Adrenal gland (tissue), 19 donors: ENCODE data around the gene VPS13D. TPM values are rescaled to one million over a fixed set of nuclear protein-coding genes. Genes with fewer than 3 reads are reported as not detected.

ENCODE experiments used
- DNase-seq, 7 donors: peaks; one replicate each; pipeline ENCODE4 v3.0.0-alpha.2; 2019 to 2020
- H3K27ac ChIP-seq, 5 donors: fragments of 200-600 bp; sonication (generic) in 4 of 5; 1 replicate in 3 of 5; 2 replicates in 2 of 5; pipeline versions ENCODE4 v1.5.1 to v1.8.0; 2016 to 2020; ENCODE audit warnings: mild to moderate bottlenecking in 1 of 5
- H3K27me3 ChIP-seq: fragments of 200-600 bp; 2 replicates; pipeline ENCODE4 v1.8.0; 2021
- H3K36me3 ChIP-seq, 2 donors: fragments of 200-600 bp; replicated peaks in 1 of 2; 1 replicate in 1 of 2; 2 replicates in 1 of 2; pipeline versions ENCODE4 v1.5.1 to v1.8.0; 2018 to 2022
- H3K4me1 ChIP-seq, 2 donors: fragments of 200-600 bp; replicated peaks in 1 of 2; 1 replicate in 1 of 2; 2 replicates in 1 of 2; pipeline versions ENCODE4 v1.5.1 to v1.8.0; 2018 to 2021
- H3K4me3 ChIP-seq, 4 donors: fragments of 200-600 bp; sonication (generic) in 3 of 4; one replicate each; pipeline ENCODE4 v1.5.1; 2016 to 2018
- H3K9me3 ChIP-seq, 3 donors: fragments of 200-600 bp; sonication (generic) in 1 of 3; replicated peaks in 1 of 3; 1 replicate in 2 of 3; 2 replicates in 1 of 3; pipeline versions ENCODE4 v1.5.1 to v1.8.0; 2016 to 2021
- POLR2A ChIP-seq, 2 donors: fragments of 450-650 bp; IDR thresholded peaks; one replicate each; pipeline ENCODE4 v1.6.1; 2017; ENCODE audit warnings: antibody characterized with exemption in 2 of 2, mild to moderate bottlenecking in 2 of 2, moderate library complexity in 1 of 2
- WGBS, 4 donors: extraction: QIAGEN DNeasy Blood & Tissue Kit in 2 of 4; methylation state at CpG; one replicate each; pipeline versions ENCODE4 v1.1.5 to v1.1.7; 2013 to 2017; 5-methylcytosine and 5-hydroxymethylcytosine counted together
- intact Hi-C, 2 donors: fragments of 100-400 bp; cut with DNase I; formaldehyde crosslinking; loops; one replicate each; pipeline versions ENCODE4 v1.14.1 to v1.15.0; 2022 to 2023
- long read RNA-seq, 10 donors: library from polyadenylated mRNA in 3 of 10; unstranded in 2 of 10; stranded (forward) in 1 of 10; transcript quantifications; one replicate each; pipeline ENCODE4 v2.0.0 and lab custom pipeline, GENCODE V29; 2021 to 2026
- polyA plus RNA-seq, 3 donors: library from polyadenylated mRNA; stranded (reverse); fragments of 200-250 nt in 2 of 3; fragments of 350-450 nt in 1 of 3; fragmentation: Illumina TruSeq in 1 of 3; extraction: RNeasy Lipid Tissue Mini Kit (QIAGEN cat#74804) in 1 of 3; gene quantifications; one replicate each; pipeline ENCODE4 v1.2.3, GENCODE V29; 2013 to 2014
- total RNA-seq, 9 donors: library from RNA; depleted of rRNA in 4 of 9; stranded (reverse); fragments of >200 nt in 4 of 9; fragments of 120-200 nt in 1 of 9; fragmentation: NEBNext Ultra II Directional in 1 of 9; extraction: Animal tissue kit (Norgen Biotek cat#: 25700) in 1 of 9; gene quantifications; one replicate each; pipeline versions ENCODE4 v1.1.0 to v1.2.4, GENCODE V29; 2013 to 2023
- TF ChIP-seq, protein P1 (sequence below), 6 experiments: fragments of 450-650 bp in 4 of 6; fragments of 200-600 bp in 2 of 6; sonication (generic) in 1 of 6; IDR thresholded peaks; 1 replicate in 5 of 6; 2 replicates in 1 of 6; pipeline versions ENCODE4 v1.5.1 to v1.8.0; 2016 to 2021; ENCODE audit warnings: antibody characterized with exemption in 6 of 6, mild to moderate bottlenecking in 2 of 6, moderate library complexity in 1 of 6
- donor health status: healthy with polysubstance abuse.
- donor health status: Bipolar disorder and iron deficiency.
- donor health status: DM: yes; HTN: yes; CAD: no.
- donor health status: DM: no; HTN: no; CAD: no.
- donor health status: DM: no; HTN: no; CAD: no.
- donor health status: DM: yes; HTN: yes; CAD: no.

VPS13D gene, protein sequence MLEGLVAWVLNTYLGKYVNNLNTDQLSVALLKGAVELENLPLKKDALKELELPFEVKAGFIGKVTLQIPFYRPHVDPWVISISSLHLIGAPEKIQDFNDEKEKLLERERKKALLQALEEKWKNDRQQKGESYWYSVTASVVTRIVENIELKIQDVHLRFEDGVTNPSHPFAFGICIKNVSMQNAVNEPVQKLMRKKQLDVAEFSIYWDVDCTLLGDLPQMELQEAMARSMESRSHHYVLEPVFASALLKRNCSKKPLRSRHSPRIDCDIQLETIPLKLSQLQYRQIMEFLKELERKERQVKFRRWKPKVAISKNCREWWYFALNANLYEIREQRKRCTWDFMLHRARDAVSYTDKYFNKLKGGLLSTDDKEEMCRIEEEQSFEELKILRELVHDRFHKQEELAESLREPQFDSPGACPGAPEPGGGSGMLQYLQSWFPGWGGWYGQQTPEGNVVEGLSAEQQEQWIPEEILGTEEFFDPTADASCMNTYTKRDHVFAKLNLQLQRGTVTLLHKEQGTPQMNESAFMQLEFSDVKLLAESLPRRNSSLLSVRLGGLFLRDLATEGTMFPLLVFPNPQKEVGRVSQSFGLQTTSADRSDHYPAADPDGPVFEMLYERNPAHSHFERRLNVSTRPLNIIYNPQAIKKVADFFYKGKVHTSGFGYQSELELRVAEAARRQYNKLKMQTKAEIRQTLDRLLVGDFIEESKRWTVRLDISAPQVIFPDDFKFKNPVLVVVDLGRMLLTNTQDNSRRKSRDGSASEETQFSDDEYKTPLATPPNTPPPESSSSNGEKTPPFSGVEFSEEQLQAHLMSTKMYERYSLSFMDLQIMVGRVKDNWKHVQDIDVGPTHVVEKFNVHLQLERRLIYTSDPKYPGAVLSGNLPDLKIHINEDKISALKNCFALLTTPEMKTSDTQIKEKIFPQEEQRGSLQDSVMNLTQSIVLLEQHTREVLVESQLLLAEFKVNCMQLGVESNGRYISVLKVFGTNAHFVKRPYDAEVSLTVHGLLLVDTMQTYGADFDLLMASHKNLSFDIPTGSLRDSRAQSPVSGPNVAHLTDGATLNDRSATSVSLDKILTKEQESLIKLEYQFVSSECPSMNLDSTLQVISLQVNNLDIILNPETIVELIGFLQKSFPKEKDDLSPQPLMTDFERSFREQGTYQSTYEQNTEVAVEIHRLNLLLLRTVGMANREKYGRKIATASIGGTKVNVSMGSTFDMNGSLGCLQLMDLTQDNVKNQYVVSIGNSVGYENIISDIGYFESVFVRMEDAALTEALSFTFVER (N-terminal part only)
- total RNA-seq: 10 to 100 TPM; 23.3 to 62.3 (median 42.9) TPM
- polyA plus RNA-seq: 10 to 100 TPM; 17.0 to 23.3 (median 23.2) TPM
- long read RNA-seq, donor 1: 0 reads
- long read RNA-seq, donor 2: 0 reads
- long read RNA-seq, donor 3: 0 reads
- long read RNA-seq, donor 4, partial matches to known transcripts: 4 of 6 reads
- long read RNA-seq, donor 4, other reads (novel, unspliced or antisense): 2 of 6 reads
- long read RNA-seq, donor 5, partial matches to known transcripts: 5 of 7 reads
- long read RNA-seq, donor 5, other reads (novel, unspliced or antisense): 2 of 7 reads
- long read RNA-seq, donor 6, partial matches to known transcripts: 1 of 4 reads
- long read RNA-seq, donor 6, other reads (novel, unspliced or antisense): 3 of 4 reads
- long read RNA-seq, donor 7: 0 reads
- long read RNA-seq, donor 8: 0 reads
- long read RNA-seq, donor 9: 0 reads
- long read RNA-seq, donor 10: 0 reads

GRCh38 chr1:12229835-12230548, at the start of gene VPS13D:
Gene VPS13D (plus strand): TSS chr1:12230030. CDS start chr1:12234267, 4,237 bp downstream.
- Histone ChIP-seq H3K9me3 (no peaks in the 10 kb centered on the region), H3K27me3 (no peaks in the 10 kb centered on the region), H3K36me3 (peaks cover 0 to 7% of the 10 kb centered on the region in 2 donors), H3K27ac (peak within 1 kb of the TSS; percentile 81 to 91 (median 86)), H3K4me1 (peaks cover 13 to 18% of the 10 kb centered on the region in 2 donors), H3K4me3 (peak within 1 kb of the TSS; percentile 48 to 98 (median 83))
- TF ChIP-seq POLR2A (IDR thresholded peaks at IDR 0.05): peak in 1 of 2 donors; percentile 61
- TF ChIP-seq, protein P1, sequence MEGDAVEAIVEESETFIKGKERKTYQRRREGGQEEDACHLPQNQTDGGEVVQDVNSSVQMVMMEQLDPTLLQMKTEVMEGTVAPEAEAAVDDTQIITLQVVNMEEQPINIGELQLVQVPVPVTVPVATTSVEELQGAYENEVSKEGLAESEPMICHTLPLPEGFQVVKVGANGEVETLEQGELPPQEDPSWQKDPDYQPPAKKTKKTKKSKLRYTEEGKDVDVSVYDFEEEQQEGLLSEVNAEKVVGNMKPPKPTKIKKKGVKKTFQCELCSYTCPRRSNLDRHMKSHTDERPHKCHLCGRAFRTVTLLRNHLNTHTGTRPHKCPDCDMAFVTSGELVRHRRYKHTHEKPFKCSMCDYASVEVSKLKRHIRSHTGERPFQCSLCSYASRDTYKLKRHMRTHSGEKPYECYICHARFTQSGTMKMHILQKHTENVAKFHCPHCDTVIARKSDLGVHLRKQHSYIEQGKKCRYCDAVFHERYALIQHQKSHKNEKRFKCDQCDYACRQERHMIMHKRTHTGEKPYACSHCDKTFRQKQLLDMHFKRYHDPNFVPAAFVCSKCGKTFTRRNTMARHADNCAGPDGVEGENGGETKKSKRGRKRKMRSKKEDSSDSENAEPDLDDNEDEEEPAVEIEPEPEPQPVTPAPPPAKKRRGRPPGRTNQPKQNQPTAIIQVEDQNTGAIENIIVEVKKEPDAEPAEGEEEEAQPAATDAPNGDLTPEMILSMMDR (IDR thresholded peaks at IDR 0.05): peak; percentile 58 to 98 (median 82)
- 0 to 1% (median 0%) methylated on average over 16 to 77 of the region's 77 CpGs; no CpG with 5 or more reads in 1 of the 4 donors for WGBS, 4 donors
- intact Hi-C loops: no loop called here
- DNase-seq: peak; percentile 76 to 87 (median 83)

GRCh38 chr1:12180315-12180714, 49.5 kb upstream of the VPS13D start:
- peak; percentile 54 to 87 (median 72) for DNase-seq
- H3K4me1 ChIP-seq: peaks cover 8 to 73% of the 10 kb centered on the region in 2 donors
- peak overlapping the region in 4 of 5 donors; percentile 60 to 88 (median 74) for H3K27ac ChIP-seq

DNA sequence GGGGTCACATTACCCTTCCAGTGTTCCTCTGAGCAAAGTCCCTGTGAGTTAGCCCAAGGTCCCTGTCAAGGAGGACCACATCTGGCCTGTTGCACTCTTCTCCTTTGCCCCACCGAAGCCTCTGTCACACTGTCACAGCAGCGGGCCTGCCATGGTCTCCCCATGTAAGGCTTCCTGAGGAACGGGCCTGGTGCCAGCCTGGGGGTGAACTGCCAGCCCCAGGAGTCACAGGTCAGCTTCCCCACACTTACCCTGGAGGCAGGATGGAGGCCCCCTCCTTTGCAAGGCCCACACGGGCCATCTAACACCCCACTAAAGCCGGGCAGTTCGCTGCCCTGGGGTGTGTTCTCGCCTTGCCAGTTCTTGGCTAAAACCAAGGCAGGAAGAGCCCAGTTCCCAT, 48.9 kb upstream of the VPS13D start:
- Histone ChIP-seq H3K27ac (peak overlapping the region in 4 of 5 donors; percentile 54 to 88 (median 72)), H3K36me3 (no peaks in the 10 kb centered on the region), H3K4me1 (peaks cover 14 to 73% of the 10 kb centered on the region in 2 donors), H3K9me3 (no peaks in the 10 kb centered on the region), H3K27me3 (no peaks in the 10 kb centered on the region), H3K4me3 (no peak overlapping the region)
- DNase-seq: no peak
- intact Hi-C loops: no loop called here
- TF ChIP-seq, protein P1 (IDR thresholded peaks at IDR 0.05): no peak
- no peak for TF ChIP-seq POLR2A (IDR thresholded peaks at IDR 0.05)
- WGBS, 4 donors: 66 to 87% (median 72%) methylated on average over 4 to 7 of the region's 7 CpGs

More at GRCh38 chr1:12180315-12180714, 49.5 kb upstream of the VPS13D start:
- H3K27me3 ChIP-seq: no peaks in the 10 kb centered on the region
- TF ChIP-seq, protein P1 (IDR thresholded peaks at IDR 0.05): no peak
- TF ChIP-seq POLR2A (IDR thresholded peaks at IDR 0.05): no peak
- H3K4me3 ChIP-seq: no peak overlapping the region
- WGBS, 4 donors: 56 to 68% (median 60%) methylated on average over 7 to 10 of the region's 10 CpGs
- intact Hi-C loops: no loop called here
- H3K36me3 ChIP-seq: no peaks in the 10 kb centered on the region
- no peaks in the 10 kb centered on the region for H3K9me3 ChIP-seq
